Heart right ventricle (tissue), 16 donors: ENCODE results near the gene WNT4. TPM values are rescaled to one million over a fixed set of nuclear protein-coding genes. Genes with fewer than 3 reads are reported as not detected.

Experiments
- ATAC-seq, 8 donors: fragments of 200-7000 bp; cut with Tn5 transposase; one replicate each; pipeline ENCODE4 v1.9.1; 2020; ENCODE audit warnings: mild to moderate bottlenecking in 8 of 8, moderate library complexity in 8 of 8, moderate number of reproducible peaks in 1 of 8
- DNase-seq, 2 donors: peaks; one replicate each; pipeline ENCODE4 v3.0.0-alpha.2; 2020
- H3K27ac ChIP-seq, 10 donors: fragments of 200-600 bp; sonication (generic) in 2 of 10; one replicate each; pipeline versions ENCODE4 v1.5.0 to v1.8.0; 2020 to 2022; ENCODE audit warnings: mild to moderate bottlenecking in 3 of 10
- H3K27me3 ChIP-seq, 7 donors: fragments of 200-600 bp; one replicate each; pipeline ENCODE4 v1.8.0; 2021 to 2022; ENCODE audit warnings: mild to moderate bottlenecking in 2 of 7
- H3K36me3 ChIP-seq, 9 donors: fragments of 200-600 bp; sonication (generic) in 1 of 9; one replicate each; pipeline versions ENCODE4 v1.5.0 to v1.8.0; 2020 to 2022; ENCODE audit warnings: mild to moderate bottlenecking in 2 of 9
- H3K4me1 ChIP-seq, 9 donors: fragments of 200-600 bp; sonication (generic) in 1 of 9; one replicate each; pipeline versions ENCODE4 v1.5.0 to v1.8.0; 2020 to 2022; ENCODE audit warnings: mild to moderate bottlenecking in 4 of 9
- H3K4me3 ChIP-seq, 10 donors: fragments of 200-600 bp; sonication (generic) in 2 of 10; one replicate each; pipeline versions ENCODE4 v1.5.0 to v1.8.0; 2020 to 2022; ENCODE audit warnings: mild to moderate bottlenecking in 7 of 10, moderate library complexity in 2 of 10
- H3K9me3 ChIP-seq, 11 donors: fragments of 200-600 bp in 10 of 11; sonication (generic) in 2 of 11; one replicate each; pipeline versions ENCODE4 v1.5.0 to v1.8.0; 2013 to 2022; ENCODE audit warnings: mild to moderate bottlenecking in 2 of 11, control low read depth in 1 of 11, moderate library complexity in 1 of 11
- CTCF ChIP-seq, 9 donors: fragments of 200-600 bp; sonication (generic) in 2 of 9; IDR thresholded peaks; one replicate each; pipeline versions ENCODE4 v1.5.0 to v1.8.0; 2021 to 2022; ENCODE audit warnings: antibody characterized with exemption in 9 of 9, mild to moderate bottlenecking in 5 of 9, moderate library complexity in 1 of 9
- WGBS, 2 donors: extraction: QIAGEN DNeasy Blood & Tissue Kit; methylation state at CpG; one replicate each; pipeline ENCODE4 v1.1.7; 2013; ENCODE audit warnings: inconsistent platforms in 1 of 2; 5-methylcytosine and 5-hydroxymethylcytosine counted together
- intact Hi-C, 10 donors: fragments of 100-400 bp; cut with DNase I; formaldehyde crosslinking; loops; one replicate each; pipeline versions ENCODE4 v1.11.1 to v1.14.2; 2022
- polyA plus RNA-seq, 2 donors: library from polyadenylated mRNA; stranded (reverse); fragments of 200-250 nt; gene quantifications; one replicate each; pipeline ENCODE4 v1.2.3, GENCODE V29; 2013
- total RNA-seq, 10 donors: library from RNA; stranded (reverse); fragmentation: NEBNext Ultra II Directional in 3 of 10; extraction: Animal tissue kit (Norgen Biotek cat#: 25700) in 3 of 10; gene quantifications; one replicate each; pipeline versions ENCODE4 v1.2.1 to v1.2.4, GENCODE V29; 2021 to 2023
- donor health status: Arrhythmogenic right ventricular cardiomyopathy.
- donor health status: ischemic (EF 13 %, LVEDD 7.1; RV severe dilation, severe dysfunction).
- donor health status: healthy with polysubstance abuse.
- donor health status: DM: no; HTN: yes; CAD: no.
- donor health status: DM: no; HTN: no; CAD: no.
- donor health status: ischemic (EF 25% LVEDD 6.9; RV normal size, moderate dysfunction).
- donor health status: ischemic (EF 25% LVEDD 5.7; RV mildly dilated, moderate dysfunction).
- donor health status: healthy.
- donor health status: DM: yes; HTN: yes; CAD: no.
- donor health status: Ischemic cardiomyopathy.
- donor health status: ischemic (EF 35%, LVEDD 5.7; RV mildly dilated, moderate dysfunction).
- donor health status: nonischemic (EF 11% LVEDD 7.7; RV severe dilation, severe dysfunction).
- donor health status: DM: yes; HTN: yes; CAD: no.
- donor health status: PGD.
- donor health status: ischemic (EF 29% LVEDD 5.4; RV normal size, mild dysfunction).
- donor health status: nonischemic (EF 23%, LVEDD 6.1; RV moderate dilation, normal function).

Gene WNT4
- total and polyA plus RNA-seq, 12 donors: 0.06 to 0.16 TPM; not detected in 10

DNA sequence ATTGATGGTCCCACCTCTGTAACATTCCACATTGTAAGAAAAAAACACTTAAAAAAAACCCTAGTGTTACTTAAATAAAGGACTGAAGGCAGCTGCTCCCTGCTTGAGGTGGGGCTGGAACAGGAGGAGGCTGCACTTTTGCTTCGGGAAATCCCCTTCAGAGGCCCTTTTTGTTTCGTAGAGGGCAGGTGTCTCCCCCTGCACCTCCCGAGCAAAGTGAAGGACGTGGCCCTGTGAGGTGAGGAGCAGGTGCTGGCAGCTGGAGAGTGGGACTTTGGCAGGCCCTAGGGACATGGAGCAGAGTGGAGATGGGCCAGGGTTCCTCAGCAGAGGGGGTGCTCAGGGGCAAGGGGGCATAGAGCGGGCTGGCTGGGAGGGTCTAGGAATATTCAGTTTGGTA lies 33.4 kb upstream of the WNT4 start:
- H3K27me3 ChIP-seq: peaks cover 0 to 26% (median 5%) of the 10 kb centered on the region in 7 donors
- no peak for DNase-seq
- no peaks in the 10 kb centered on the region for H3K4me1 ChIP-seq
- no peak overlapping the region for H3K27ac ChIP-seq
- 53 to 56% methylated on average over 5 of the region's 5 CpGs for WGBS, 2 donors
- ATAC-seq: no peak
- no peak for TF ChIP-seq CTCF (IDR thresholded peaks at IDR 0.05)
- H3K9me3 ChIP-seq: peaks cover 0 to 4% (median 0%) of the 10 kb centered on the region in 11 donors
- no peaks in the 10 kb centered on the region for H3K36me3 ChIP-seq
- H3K4me3 ChIP-seq: no peak overlapping the region
- intact Hi-C loops: no loop called here

GRCh38 chr1:22174446-22175220 lies 31.7 kb upstream of the WNT4 start:
- ATAC-seq (no peak), DNase-seq (no peak)
- Histone ChIP-seq H3K27me3 (peaks cover 0 to 20% (median 0%) of the 10 kb centered on the region in 7 donors), H3K9me3 (peaks cover 0 to 4% (median 0%) of the 10 kb centered on the region in 11 donors), H3K36me3 (no peaks in the 10 kb centered on the region), H3K4me3 (no peak overlapping the region), H3K4me1 (no peaks in the 10 kb centered on the region), H3K27ac (no peak overlapping the region)
- no peak for TF ChIP-seq CTCF (IDR thresholded peaks at IDR 0.05)
- intact Hi-C loops: no loop called here
- WGBS, 2 donors: 79 to 80% methylated on average over 9 of the region's 9 CpGs

DNA sequence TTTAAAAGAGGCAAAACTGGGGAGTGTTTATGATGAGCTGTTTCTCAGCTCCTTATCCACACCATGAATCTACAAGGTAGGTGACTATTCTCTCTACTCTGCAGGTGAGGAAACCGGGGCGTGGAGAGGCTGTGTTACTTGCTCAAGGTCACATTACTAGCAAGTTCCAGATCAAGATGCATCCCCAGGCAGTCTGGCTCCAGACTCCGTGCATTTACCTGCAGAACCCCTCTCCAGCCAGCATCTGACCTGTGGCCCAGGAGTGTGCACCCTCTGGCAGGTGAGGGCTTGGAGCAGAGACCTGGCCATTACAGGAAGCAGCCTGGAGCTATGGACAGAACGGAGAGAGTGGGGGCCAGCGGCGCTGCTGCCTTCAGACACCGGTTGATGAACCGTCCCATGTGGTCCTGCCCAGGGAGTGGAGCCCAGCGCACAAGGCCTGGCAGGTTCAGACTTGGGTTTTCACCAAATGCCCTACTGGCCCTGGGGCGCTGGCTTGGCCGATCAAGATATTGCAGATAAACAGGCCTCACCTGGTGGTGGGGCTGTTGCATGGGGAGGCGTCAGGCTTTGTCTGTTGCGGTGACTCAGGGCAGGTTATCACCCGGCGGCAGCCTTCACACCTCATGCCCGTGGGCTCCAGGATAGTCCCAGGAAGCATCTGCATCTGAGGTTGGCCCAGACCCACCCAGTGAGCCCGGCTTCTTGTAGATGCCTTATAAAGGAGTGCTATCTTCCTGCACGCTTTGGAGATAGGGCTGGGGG lies 29.2 kb upstream of the WNT4 start:
- Histone ChIP-seq H3K36me3 (no peaks in the 10 kb centered on the region), H3K4me1 (no peaks in the 10 kb centered on the region), H3K27ac (no peak overlapping the region), H3K4me3 (no peak overlapping the region), H3K9me3 (no peaks in the 10 kb centered on the region), H3K27me3 (peaks cover 0 to 20% (median 11%) of the 10 kb centered on the region in 7 donors)
- intact Hi-C loops: no loop called here
- TF ChIP-seq CTCF (IDR thresholded peaks at IDR 0.05): no peak
- whole genome bisulfite sequencing, 2 donors: 72 to 73% methylated on average over 18 of the region's 18 CpGs
- DNase-seq (no peak), ATAC-seq (no peak)

- Histone ChIP-seq H3K27me3 (peaks cover 0 to 15% (median 9%) of the 10 kb centered on the region in 7 donors), H3K4me1 (no peaks in the 10 kb centered on the region), H3K9me3 (no peaks in the 10 kb centered on the region), H3K4me3 (no peak overlapping the region), H3K36me3 (no peaks in the 10 kb centered on the region), H3K27ac (no peak overlapping the region)
- TF ChIP-seq CTCF (IDR thresholded peaks at IDR 0.05): no peak
- intact Hi-C loops: no loop called here
- ATAC-seq (no peak), DNase-seq (no peak)
- WGBS, 2 donors: 86 to 87% methylated on average over 4 of the region's 4 CpGs
These were observed 26.9 kb upstream of the WNT4 start for GRCh38 chr1:22169816-22170215.
